Stomach smooth muscle (tissue), 2 donors: ENCODE data around the gene LAX1.

Source experiments
- H3K27ac ChIP-seq: one replicate; pipeline ENCODE4 v1.7.0; 2013; ENCODE audit warnings: mild to moderate bottlenecking, low read length, inconsistent platforms
- H3K27me3 ChIP-seq, 2 donors: one replicate each; pipeline ENCODE4 v1.7.0; 2013; ENCODE audit warnings: low read length in 2 of 2; ENCODE audit not compliant: insufficient read depth in 2 of 2, control insufficient read depth in 1 of 2
- H3K36me3 ChIP-seq, 2 donors: one replicate each; pipeline ENCODE4 v1.7.0; 2013; ENCODE audit warnings: low read length in 2 of 2; ENCODE audit not compliant: control insufficient read depth in 2 of 2, insufficient read depth in 2 of 2
- H3K4me1 ChIP-seq: one replicate; pipeline ENCODE4 v1.7.0; 2013; ENCODE audit warnings: low read length; ENCODE audit not compliant: control insufficient read depth, insufficient read depth
- H3K4me3 ChIP-seq, 2 donors: one replicate each; pipeline ENCODE4 v1.7.0; 2013; ENCODE audit warnings: low read length in 2 of 2
- H3K9ac ChIP-seq, 2 donors: one replicate each; pipeline ENCODE4 v1.7.0; 2013; ENCODE audit warnings: low read length in 2 of 2, mild to moderate bottlenecking in 1 of 2
- H3K9me3 ChIP-seq, 2 donors: one replicate each; pipeline ENCODE4 v1.7.0; 2013; ENCODE audit warnings: low read length in 2 of 2; ENCODE audit not compliant: control insufficient read depth in 2 of 2
- donor health status: healthy.
- donor health status: Pancreatic carcinoma.

LAX1 gene

DNA sequence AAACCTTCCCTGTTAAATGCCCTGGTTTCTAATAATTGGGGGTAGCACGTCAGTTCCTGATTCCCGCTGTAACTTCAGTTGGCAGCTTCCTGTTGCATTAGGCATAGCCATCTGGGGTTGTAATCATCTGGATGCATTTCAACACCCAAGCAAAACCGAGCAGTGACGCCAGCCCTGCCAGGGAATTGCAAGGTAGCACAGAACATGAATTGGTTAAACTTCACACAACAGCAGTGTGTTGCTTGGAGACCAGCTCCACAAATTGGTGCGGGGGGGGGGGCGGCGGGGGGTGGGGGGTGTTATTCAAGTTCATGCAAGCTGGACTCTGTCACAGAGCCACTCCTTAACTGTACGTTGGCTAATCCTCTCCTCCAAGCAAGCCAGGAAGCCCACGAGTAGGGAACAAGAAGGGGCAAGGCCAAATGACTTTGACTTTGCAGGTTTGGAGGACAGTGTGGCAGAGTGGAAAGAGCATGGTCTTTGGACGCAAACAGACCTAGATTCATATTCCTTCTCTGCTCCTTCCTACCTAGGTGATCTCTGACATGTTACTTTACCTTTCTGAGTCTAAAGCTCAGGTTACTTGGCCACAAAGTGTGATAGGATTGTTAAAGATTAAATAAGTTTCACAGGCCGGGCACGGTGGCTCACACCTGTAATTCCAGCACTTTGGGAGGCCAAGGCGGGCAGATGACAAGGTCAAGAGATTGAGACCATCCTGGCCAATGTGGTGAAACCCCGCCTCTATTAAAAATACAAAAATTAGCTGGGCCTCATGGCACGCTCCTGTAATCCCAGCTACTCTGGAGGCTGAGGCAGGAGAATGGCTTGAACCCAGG is 4.7 kb downstream of the LAX1 start:
- no peaks in the 10 kb centered on the region for H3K27me3 ChIP-seq
- no peaks in the 10 kb centered on the region for H3K9me3 ChIP-seq
- H3K36me3 ChIP-seq: no peaks in the 10 kb centered on the region
- H3K27ac ChIP-seq: peak overlapping the region; percentile 49
- peaks cover 22% of the 10 kb centered on the region for H3K4me1 ChIP-seq
- H3K4me3 ChIP-seq: peak overlapping the region; percentile 21 to 47
- H3K9ac ChIP-seq: peak overlapping the region; percentile 43 to 55

DNA sequence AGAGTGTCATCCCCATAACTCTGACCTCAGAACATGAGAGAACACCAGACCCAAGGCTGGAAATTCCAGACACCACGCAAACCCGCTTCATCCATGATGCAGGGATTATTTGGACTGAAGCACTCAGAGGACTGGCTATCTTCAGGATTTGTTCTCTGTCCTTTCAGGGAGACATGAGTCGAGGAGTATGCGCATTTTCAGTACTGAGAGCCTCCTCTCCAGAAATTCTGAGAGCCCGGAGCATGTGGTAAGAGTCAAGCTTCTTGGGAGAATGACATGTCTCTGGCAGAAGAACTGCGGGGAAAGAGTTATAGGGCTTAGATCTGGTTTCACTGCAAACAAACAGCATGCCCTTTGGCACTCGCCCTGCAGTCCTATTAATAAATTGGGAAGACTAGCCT is 6.9 kb downstream of the LAX1 start:
- H3K4me1 ChIP-seq: peaks cover 22% of the 10 kb centered on the region
- H3K4me3 ChIP-seq: peak overlapping the region in 1 of 2 donors; percentile 40
- H3K27me3 ChIP-seq: no peaks in the 10 kb centered on the region
- H3K9me3 ChIP-seq: no peaks in the 10 kb centered on the region
- H3K9ac ChIP-seq: peak overlapping the region; percentile 8 to 36
- no peaks in the 10 kb centered on the region for H3K36me3 ChIP-seq
- H3K27ac ChIP-seq: peak overlapping the region; percentile 77

DNA sequence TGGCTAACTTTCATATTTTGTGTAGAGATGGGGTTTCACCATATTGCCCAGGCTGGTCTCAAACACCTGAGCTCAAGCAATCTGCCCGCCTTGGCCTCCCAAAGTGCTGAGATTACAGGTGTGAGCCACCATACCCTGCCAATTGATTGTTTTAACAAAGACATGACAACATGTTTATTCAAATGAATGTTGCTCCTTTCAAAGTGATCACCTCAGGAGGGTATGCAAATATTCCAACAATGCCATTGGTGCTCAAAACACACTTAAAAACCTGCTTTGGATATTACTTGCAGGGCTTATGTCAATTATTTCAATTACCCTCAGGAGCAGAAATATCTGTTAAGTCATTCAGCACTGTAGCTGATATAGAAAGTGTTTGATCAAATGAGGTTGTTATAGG is 7.9 kb downstream of the LAX1 start:
- Histone ChIP-seq H3K27me3 (no peaks in the 10 kb centered on the region), H3K27ac (no peak overlapping the region), H3K4me1 (peaks cover 22% of the 10 kb centered on the region), H3K9me3 (no peaks in the 10 kb centered on the region), H3K36me3 (no peaks in the 10 kb centered on the region), H3K9ac (no peak overlapping the region), H3K4me3 (no peak overlapping the region)

DNA sequence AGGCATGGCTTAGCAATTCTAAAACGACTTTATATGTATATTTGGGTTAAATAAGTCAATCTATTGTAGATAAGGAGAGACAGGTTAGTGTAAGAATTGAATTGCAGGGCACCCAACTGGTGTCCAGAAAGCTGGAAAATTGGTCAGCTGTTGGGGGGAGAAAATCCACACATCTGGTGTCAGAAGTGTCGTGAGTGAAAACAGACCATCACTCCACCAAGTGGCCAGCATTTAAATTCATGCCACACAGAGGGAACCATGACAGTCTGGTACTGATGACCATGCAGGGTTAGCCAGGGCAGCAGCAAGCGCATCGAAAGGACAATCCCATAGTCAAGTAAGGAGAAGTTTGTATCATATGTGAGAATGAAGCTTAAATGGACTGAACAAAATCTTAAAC is 11.7 kb downstream of the LAX1 start:
- Histone ChIP-seq H3K4me3 (no peak overlapping the region), H3K36me3 (no peaks in the 10 kb centered on the region), H3K9ac (no peak overlapping the region), H3K27ac (no peak overlapping the region), H3K27me3 (no peaks in the 10 kb centered on the region), H3K9me3 (no peaks in the 10 kb centered on the region), H3K4me1 (peaks cover 5% of the 10 kb centered on the region)

DNA sequence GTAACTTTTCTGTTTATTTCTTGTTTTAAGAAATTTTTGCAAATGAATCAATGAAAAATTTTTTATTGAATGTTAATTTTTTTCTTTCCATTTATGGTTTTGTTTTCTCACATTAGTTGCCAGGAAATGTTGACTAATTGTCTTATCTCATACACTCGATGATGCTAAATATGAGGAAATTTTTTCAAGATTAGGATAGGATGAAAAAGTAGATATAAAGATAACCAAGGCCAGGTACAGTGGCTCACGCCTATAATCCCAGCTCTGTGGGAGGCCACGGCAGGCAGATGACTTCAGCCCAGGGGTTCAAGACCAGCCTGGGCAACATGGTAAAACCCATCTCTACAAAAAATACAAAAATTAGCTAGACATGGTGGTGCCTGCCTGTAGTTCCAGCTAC is 12.6 kb downstream of the LAX1 start:
- H3K36me3 ChIP-seq: no peaks in the 10 kb centered on the region
- H3K4me1 ChIP-seq: no peaks in the 10 kb centered on the region
- no peaks in the 10 kb centered on the region for H3K9me3 ChIP-seq
- no peak overlapping the region for H3K9ac ChIP-seq
- H3K27ac ChIP-seq: no peak overlapping the region
- H3K4me3 ChIP-seq: no peak overlapping the region
- no peaks in the 10 kb centered on the region for H3K27me3 ChIP-seq

DNA sequence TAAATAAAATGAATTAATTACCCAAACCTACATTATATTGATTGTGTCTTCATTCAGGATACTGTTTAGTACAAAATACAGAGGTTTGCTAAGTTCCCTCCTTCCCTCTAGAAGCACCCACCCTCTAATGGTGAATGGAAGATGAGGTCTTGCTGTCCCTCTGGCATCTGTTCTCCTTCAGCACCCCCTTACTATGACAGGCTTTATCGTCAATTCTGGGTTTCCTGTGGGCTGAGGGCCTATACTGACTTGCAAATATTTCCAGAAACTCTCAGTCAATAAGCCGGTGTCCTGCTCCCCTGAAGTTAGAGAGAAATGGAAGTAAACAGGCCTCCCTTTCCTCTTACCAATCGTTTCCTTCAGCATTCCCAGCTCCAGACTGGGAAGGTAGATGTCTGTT is 13.2 kb downstream of the LAX1 start:
- H3K36me3 ChIP-seq: no peaks in the 10 kb centered on the region
- H3K9me3 ChIP-seq: no peaks in the 10 kb centered on the region
- H3K4me3 ChIP-seq: no peak overlapping the region
- H3K27ac ChIP-seq: no peak overlapping the region
- H3K27me3 ChIP-seq: no peaks in the 10 kb centered on the region
- H3K4me1 ChIP-seq: no peaks in the 10 kb centered on the region
- no peak overlapping the region for H3K9ac ChIP-seq

DNA sequence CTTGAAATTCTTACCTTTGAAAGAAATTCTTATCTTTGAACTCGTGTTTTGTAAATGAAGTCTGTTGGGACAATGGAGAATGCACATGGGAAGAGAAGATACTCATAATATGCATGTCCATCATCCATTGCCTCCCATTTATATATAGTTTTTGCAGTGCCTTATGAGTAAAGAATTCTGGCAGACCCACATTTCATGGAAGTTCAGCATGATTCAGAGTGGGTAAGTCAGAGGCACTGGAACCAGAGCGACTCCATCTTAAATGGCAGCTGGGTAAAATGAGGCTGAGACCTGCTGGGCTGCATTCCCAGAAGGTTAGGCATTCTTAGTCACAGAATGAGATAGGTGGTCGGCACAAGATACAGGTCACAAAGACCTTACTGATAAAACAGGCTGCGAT is 13.8 kb downstream of the LAX1 start:
- Histone ChIP-seq H3K27ac (no peak overlapping the region), H3K36me3 (no peaks in the 10 kb centered on the region), H3K4me1 (no peaks in the 10 kb centered on the region)

DNA sequence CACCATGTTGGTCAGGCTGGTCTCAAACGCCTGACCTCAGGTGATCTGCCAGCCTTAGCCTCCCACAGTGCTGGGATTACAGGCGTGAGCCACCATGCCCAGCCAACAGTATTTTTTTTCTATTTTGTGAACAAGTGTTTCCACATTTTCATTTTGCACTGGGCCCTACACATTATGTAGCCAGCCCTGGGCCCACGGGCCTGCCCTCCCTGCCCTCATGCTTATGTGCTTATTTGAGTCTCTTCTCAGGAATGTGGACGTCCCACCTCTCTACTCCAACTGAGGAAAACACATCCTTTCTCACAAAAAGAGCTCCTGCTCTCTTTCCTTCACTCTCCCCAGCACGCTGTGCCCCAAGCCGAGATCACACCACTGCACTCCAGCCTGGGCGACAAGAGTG is 17.0 kb downstream of the LAX1 start:
- no peaks in the 10 kb centered on the region for H3K9me3 ChIP-seq
- no peaks in the 10 kb centered on the region for H3K36me3 ChIP-seq
- no peak overlapping the region for H3K9ac ChIP-seq
- no peak overlapping the region for H3K27ac ChIP-seq
- H3K27me3 ChIP-seq: no peaks in the 10 kb centered on the region
- no peak overlapping the region for H3K4me3 ChIP-seq
- H3K4me1 ChIP-seq: no peaks in the 10 kb centered on the region

More for the DNA sequence above, 13.8 kb downstream of the LAX1 start:
- Histone ChIP-seq H3K9me3 (no peaks in the 10 kb centered on the region), H3K27me3 (no peaks in the 10 kb centered on the region), H3K4me3 (no peak overlapping the region), H3K9ac (no peak overlapping the region)

DNA sequence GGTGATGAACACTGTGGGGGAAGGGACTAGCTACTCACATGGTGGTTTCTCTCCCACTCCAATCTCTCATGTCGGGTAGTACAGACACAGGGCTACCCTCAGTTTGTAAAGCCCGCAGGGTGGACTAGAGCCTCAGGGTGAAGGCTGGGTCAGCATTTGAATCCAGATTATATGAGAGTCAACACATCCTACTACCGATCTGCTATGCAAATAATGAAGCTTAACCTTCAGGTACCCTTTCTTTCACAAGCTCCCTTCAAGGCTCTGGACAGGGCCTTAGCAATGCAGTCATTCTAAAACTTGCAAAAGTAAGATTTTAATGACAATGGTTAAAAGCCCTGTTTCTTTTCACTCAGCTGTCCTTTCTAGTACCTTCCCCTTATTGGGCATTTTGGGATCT is 25.0 kb downstream of the LAX1 start:
- H3K4me3 ChIP-seq: no peak overlapping the region
- no peaks in the 10 kb centered on the region for H3K4me1 ChIP-seq
- H3K9me3 ChIP-seq: no peaks in the 10 kb centered on the region
- no peaks in the 10 kb centered on the region for H3K27me3 ChIP-seq
- H3K9ac ChIP-seq: no peak overlapping the region
- H3K27ac ChIP-seq: no peak overlapping the region
- no peaks in the 10 kb centered on the region for H3K36me3 ChIP-seq

DNA sequence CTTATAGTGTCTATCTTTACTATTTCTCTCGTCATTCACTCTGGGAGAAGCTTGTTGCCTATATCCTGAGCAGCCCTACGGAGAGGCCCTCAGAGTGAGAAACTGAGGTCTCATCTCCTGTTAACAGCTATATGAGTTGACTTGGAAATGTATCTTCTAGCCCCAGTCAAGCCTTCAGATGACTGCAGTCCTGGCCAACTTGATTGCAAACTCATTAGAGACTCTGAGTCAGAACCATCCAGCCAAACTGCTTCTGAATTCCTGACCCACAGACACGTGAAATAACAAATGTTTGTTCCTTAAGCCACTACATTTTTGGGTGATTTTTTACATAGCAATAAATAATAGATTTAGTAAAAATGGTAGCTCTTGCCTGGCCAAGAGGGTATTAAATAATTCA is 26.5 kb downstream of the LAX1 start:
- no peak overlapping the region for H3K9ac ChIP-seq
- H3K9me3 ChIP-seq: no peaks in the 10 kb centered on the region
- no peak overlapping the region for H3K27ac ChIP-seq
- H3K27me3 ChIP-seq: no peaks in the 10 kb centered on the region
- no peaks in the 10 kb centered on the region for H3K36me3 ChIP-seq
- H3K4me3 ChIP-seq: no peak overlapping the region
- H3K4me1 ChIP-seq: no peaks in the 10 kb centered on the region

DNA sequence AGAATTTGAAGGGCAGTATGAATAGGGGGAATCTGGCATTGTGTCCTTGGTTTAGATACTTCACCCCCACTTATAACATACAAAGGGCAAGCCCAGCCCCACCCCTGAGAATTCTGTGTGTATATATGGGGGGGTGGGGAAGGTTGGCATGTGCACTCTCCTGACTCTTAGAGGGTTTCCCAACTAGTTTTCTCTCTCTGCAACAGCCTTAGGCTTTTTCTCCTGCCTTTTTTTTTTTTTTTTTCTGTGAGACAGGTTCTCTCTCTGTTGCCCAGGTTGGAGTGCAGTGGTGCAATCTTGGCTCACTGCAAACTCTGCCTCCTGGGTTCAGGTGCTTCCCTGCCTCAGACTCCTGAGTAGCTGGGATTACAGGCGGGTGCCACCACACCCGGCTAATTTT is 27.5 kb downstream of the LAX1 start:
- H3K36me3 ChIP-seq: peaks cover 0 to 3% of the 10 kb centered on the region in 2 donors
- no peak overlapping the region for H3K4me3 ChIP-seq
- H3K27me3 ChIP-seq: no peaks in the 10 kb centered on the region
- no peaks in the 10 kb centered on the region for H3K9me3 ChIP-seq
- no peak overlapping the region for H3K27ac ChIP-seq
- no peak overlapping the region for H3K9ac ChIP-seq
- H3K4me1 ChIP-seq: peaks cover 6% of the 10 kb centered on the region
